PC-3 (cell line): ENCODE measurements around the gene CACNG1.

Source experiments
- EZH2 ChIP-seq: fragments of 300-600 bp; sonication (generic); IDR thresholded peaks from one replicate; pipeline ENCODE4 v1.6.1; 2017; ENCODE audit warnings: antibody characterized with exemption, mild to moderate bottlenecking, low read length; ENCODE audit not compliant: unreplicated experiment
- EZH2phosphoT487 ChIP-seq: fragments of 300-600 bp; sonication (generic); IDR thresholded peaks from 2 replicates; pipeline ENCODE4 v1.6.1; 2018; ENCODE audit warnings: mild to moderate bottlenecking, antibody characterized with exemption, low read length, borderline replicate concordance
- TF ChIP-seq, protein P1 (sequence below): fragments of 300-600 bp; sonication (generic); conservative IDR thresholded peaks from 2 replicates; pipeline ENCODE4 v1.5.1; 2017; ENCODE audit warnings: antibody characterized with exemption, low read depth, mild to moderate bottlenecking, low read length

DNA sequence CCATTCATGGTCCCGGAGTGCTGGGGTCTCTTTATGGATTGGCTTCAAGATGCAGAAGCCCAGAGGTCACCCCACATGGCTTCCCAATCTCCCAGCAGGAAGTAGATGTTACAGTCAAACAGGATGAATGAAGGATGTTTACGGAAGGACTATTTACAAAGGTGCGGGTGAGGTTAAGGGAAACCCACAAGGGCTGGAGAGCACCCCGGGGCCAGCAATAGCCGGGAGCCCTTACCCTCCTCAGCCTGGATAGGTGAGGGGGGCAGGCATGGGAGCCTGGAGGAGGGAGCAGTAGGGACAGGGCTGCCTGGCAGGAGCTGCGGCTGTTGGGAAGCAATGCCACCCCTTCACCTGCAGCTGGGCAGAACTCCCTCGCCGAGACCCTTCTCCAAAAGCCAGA, 24.5 kb upstream of the CACNG1 start:
- TF ChIP-seq, protein P1, sequence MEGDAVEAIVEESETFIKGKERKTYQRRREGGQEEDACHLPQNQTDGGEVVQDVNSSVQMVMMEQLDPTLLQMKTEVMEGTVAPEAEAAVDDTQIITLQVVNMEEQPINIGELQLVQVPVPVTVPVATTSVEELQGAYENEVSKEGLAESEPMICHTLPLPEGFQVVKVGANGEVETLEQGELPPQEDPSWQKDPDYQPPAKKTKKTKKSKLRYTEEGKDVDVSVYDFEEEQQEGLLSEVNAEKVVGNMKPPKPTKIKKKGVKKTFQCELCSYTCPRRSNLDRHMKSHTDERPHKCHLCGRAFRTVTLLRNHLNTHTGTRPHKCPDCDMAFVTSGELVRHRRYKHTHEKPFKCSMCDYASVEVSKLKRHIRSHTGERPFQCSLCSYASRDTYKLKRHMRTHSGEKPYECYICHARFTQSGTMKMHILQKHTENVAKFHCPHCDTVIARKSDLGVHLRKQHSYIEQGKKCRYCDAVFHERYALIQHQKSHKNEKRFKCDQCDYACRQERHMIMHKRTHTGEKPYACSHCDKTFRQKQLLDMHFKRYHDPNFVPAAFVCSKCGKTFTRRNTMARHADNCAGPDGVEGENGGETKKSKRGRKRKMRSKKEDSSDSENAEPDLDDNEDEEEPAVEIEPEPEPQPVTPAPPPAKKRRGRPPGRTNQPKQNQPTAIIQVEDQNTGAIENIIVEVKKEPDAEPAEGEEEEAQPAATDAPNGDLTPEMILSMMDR: no peak
- TF ChIP-seq EZH2 (no peak), EZH2phosphoT487 (no peak)
